Stimulated activated CD4-positive, alpha-beta T cell treated with anti-CD3 and anti-CD28 coated beads, Interleukin-4, amount 100 ng/mL, for 48 hours (primary cell): Measurements from ENCODE around the gene ZDHHC14.

Experiments used
- DNase-seq, 2 donors: peaks; one replicate each; pipeline ENCODE4 v3.0.0-alpha.2; 2020; ENCODE audit warnings: low read depth in 2 of 2

The ZDHHC14 gene

GRCh38 chr6:157531986-157532365 lies 151.0 kb downstream of the ZDHHC14 start:
- DNase-seq = no peak

- DNase-seq = no peak
These were observed 152.3 kb downstream of the ZDHHC14 start for GRCh38 chr6:157533048-157533871.

GRCh38 chr6:157534134-157534871 lies 153.3 kb downstream of the ZDHHC14 start:
- no peak for DNase-seq

- no peak for DNase-seq
These were observed 154.0 kb downstream of the ZDHHC14 start for GRCh38 chr6:157534977-157535339.

GRCh38 chr6:157535340-157536222 lies 154.6 kb downstream of the ZDHHC14 start:
- no peak for DNase-seq

- no peak for DNase-seq
These were observed 155.2 kb downstream of the ZDHHC14 start for GRCh38 chr6:157536223-157536545.

- no peak for DNase-seq
These were observed 156.6 kb downstream of the ZDHHC14 start for GRCh38 chr6:157537556-157537955.

- DNase-seq = no peak
These were observed 157.2 kb downstream of the ZDHHC14 start for GRCh38 chr6:157538168-157538567.

GRCh38 chr6:157538698-157539097 lies 157.7 kb downstream of the ZDHHC14 start:
- DNase-seq = no peak

GRCh38 chr6:157539421-157539822 lies 158.4 kb downstream of the ZDHHC14 start:
- no peak for DNase-seq

GRCh38 chr6:157539900-157540752 lies 159.1 kb downstream of the ZDHHC14 start:
- no peak for DNase-seq

- no peak for DNase-seq
These were observed 160.8 kb downstream of the ZDHHC14 start for GRCh38 chr6:157541618-157542413.

- no peak for DNase-seq
These were observed 161.6 kb downstream of the ZDHHC14 start for GRCh38 chr6:157542414-157543160.

GRCh38 chr6:157546321-157546720 lies 165.3 kb downstream of the ZDHHC14 start:
- DNase-seq = no peak

- no peak for DNase-seq
These were observed 166.1 kb downstream of the ZDHHC14 start for GRCh38 chr6:157547112-157547511.

GRCh38 chr6:157548635-157549467 lies 167.9 kb downstream of the ZDHHC14 start:
- DNase-seq = no peak

- no peak for DNase-seq
These were observed 168.4 kb downstream of the ZDHHC14 start for GRCh38 chr6:157549468-157549745.

- no peak for DNase-seq
These were observed 169.4 kb downstream of the ZDHHC14 start for GRCh38 chr6:157550114-157550989.
